IMR-90 (cell line): Measurements from ENCODE around the gene IL19. TPM values are rescaled to one million over a fixed set of nuclear protein-coding genes. Genes with fewer than 3 reads are reported as not detected.
"Not testable (repeated sequence)": the region's sequence is repeated elsewhere in the genome, so short reads cannot be mapped to it uniquely, and the experiment has no call there.

ENCODE experiments used
- ATAC-seq: fragments of 200-7000 bp; cut with Tn5 transposase; 2 replicates; pipeline ENCODE4 v1.9.1; 2020; ENCODE audit warnings: low read depth, mild to moderate bottlenecking, moderate library complexity
- BruUV-seq: library from RNA; stranded (reverse); fragments of 400-500 nt; replicated peaks from 2 replicates; lab custom pipeline; 2021; lab: Mats Ljungman, UMichigan
- CTCF ChIA-PET: fragments of 300-600 bp; formaldehyde crosslinking; extraction: SDS; loops from one replicate; lab custom pipeline; 2021; ENCODE audit warnings: antibody characterized with exemption; lab: Yijun Ruan, JAX
- POLR2A ChIA-PET: fragments of 300-600 bp; sonication (Branson Sonifier 250); formaldehyde crosslinking; loops from one replicate; lab custom pipeline; 2022; ENCODE audit warnings: antibody characterized with exemption; ENCODE audit not compliant: unreplicated experiment; lab: Charles Lee
- DNase-seq: peaks from one replicate; pipeline ENCODE4 v3.0.0; 2013
- H2AFZ ChIP-seq: replicated peaks from 2 replicates; pipeline ENCODE3; 2013; ENCODE audit warnings: low read length, mild to moderate bottlenecking; ENCODE audit not compliant: poor library complexity
- H2AK5ac ChIP-seq: 2 replicates; pipeline ENCODE4 v1.6.1; 2013; ENCODE audit warnings: low read depth, low read length, inconsistent platforms
- H2AK9ac ChIP-seq: replicated peaks from 2 replicates; pipeline ENCODE3; 2013; ENCODE audit warnings: mild to moderate bottlenecking, low read depth, low read length, moderate library complexity; ENCODE audit not compliant: poor library complexity
- H2BK120ac ChIP-seq: 2 replicates; pipeline ENCODE4 v1.6.1; 2013; ENCODE audit warnings: low read depth, low read length, inconsistent platforms
- H2BK15ac ChIP-seq: 3 replicates; pipeline ENCODE4 v1.6.1; 2013; ENCODE audit warnings: low read depth, low read length, inconsistent platforms
- H2BK20ac ChIP-seq: 2 replicates; pipeline ENCODE4 v1.6.1; 2013; ENCODE audit warnings: low read depth, mild to moderate bottlenecking, inconsistent platforms, low read length, moderate library complexity
- H2BK5ac ChIP-seq: 2 replicates; pipeline ENCODE4 v1.6.1; 2013; ENCODE audit warnings: mild to moderate bottlenecking, low read depth, low read length, inconsistent platforms; ENCODE audit not compliant: poor library complexity, severe bottlenecking
- H3K14ac ChIP-seq: replicated peaks from 2 replicates; pipeline ENCODE4 v1.6.1; 2013; ENCODE audit warnings: low read depth, low read length, inconsistent platforms
- H3K18ac ChIP-seq: 2 replicates; pipeline ENCODE4 v1.6.1; 2013; ENCODE audit warnings: low read depth, low read length, control low read depth
- H3K23ac ChIP-seq: 2 replicates; pipeline ENCODE4 v1.6.1; 2013; ENCODE audit warnings: low read depth, low read length, inconsistent platforms
- H3K27ac ChIP-seq: 2 replicates; pipeline ENCODE4 v1.5.1; 2013; ENCODE audit warnings: mild to moderate bottlenecking, control low read depth, low read length; ENCODE audit not compliant: insufficient read depth
- H3K27me3 ChIP-seq: 2 replicates; pipeline ENCODE4 v1.6.1; 2013; ENCODE audit warnings: low read length; ENCODE audit not compliant: control insufficient read depth, insufficient read depth
- H3K36me3 ChIP-seq: 2 replicates; pipeline ENCODE4 v1.6.1; 2013; ENCODE audit warnings: low read length, mixed read lengths; ENCODE audit not compliant: control insufficient read depth, insufficient read depth
- H3K4ac ChIP-seq: 2 replicates; pipeline ENCODE4 v1.6.1; 2013; ENCODE audit warnings: low read depth, low read length, inconsistent platforms
- H3K4me1 ChIP-seq: 2 replicates; pipeline ENCODE4 v1.6.1; 2013; ENCODE audit warnings: low read length, mixed read lengths; ENCODE audit not compliant: control insufficient read depth, insufficient read depth
- H3K4me2 ChIP-seq: 2 replicates; pipeline ENCODE4 v1.6.1; 2013; ENCODE audit warnings: low read depth, mild to moderate bottlenecking, control low read depth, low read length, moderate library complexity
- H3K4me3 ChIP-seq: 2 replicates; pipeline ENCODE4 v1.5.1; 2013; ENCODE audit warnings: low read depth, mild to moderate bottlenecking, control low read depth, low read length, moderate library complexity; ENCODE audit not compliant: insufficient read depth
- H3K56ac ChIP-seq: 2 replicates; pipeline ENCODE4 v1.6.1; 2013; ENCODE audit warnings: low read length, inconsistent platforms; ENCODE audit not compliant: insufficient read depth; ENCODE audit errors: extremely low read depth
- H3K79me1 ChIP-seq, 2 experiments: 2 replicates each; pipeline ENCODE4 v1.6.1; 2013; ENCODE audit warnings: low read length in 2 of 2, inconsistent platforms in 1 of 2, low read depth in 1 of 2
- H3K9ac ChIP-seq: 2 replicates; pipeline ENCODE4 v1.6.1; 2013; ENCODE audit warnings: low read depth, low read length, control low read depth
- H3K9me1 ChIP-seq: 2 replicates; pipeline ENCODE4 v1.6.1; 2013; ENCODE audit warnings: low read length, inconsistent platforms; ENCODE audit not compliant: insufficient read depth
- H3K9me3 ChIP-seq: 2 replicates; pipeline ENCODE4 v1.6.1; 2013; ENCODE audit warnings: low read length; ENCODE audit not compliant: control insufficient read depth, insufficient read depth
- H4K20me1 ChIP-seq: 2 replicates; pipeline ENCODE4 v1.6.1; 2013; ENCODE audit warnings: low read length, inconsistent platforms; ENCODE audit not compliant: insufficient read depth
- H4K5ac ChIP-seq: 2 replicates; pipeline ENCODE4 v1.6.1; 2013; ENCODE audit warnings: mild to moderate bottlenecking, low read depth, low read length, control low read depth
- H4K8ac ChIP-seq, 2 experiments: 2 replicates each; pipeline ENCODE4 v1.6.1; 2013; ENCODE audit warnings: low read depth in 2 of 2, low read length in 2 of 2, control low read depth in 1 of 2, inconsistent platforms in 1 of 2
- H4K91ac ChIP-seq: 2 replicates; pipeline ENCODE4 v1.6.1; 2013; ENCODE audit warnings: low read depth, low read length, inconsistent platforms; ENCODE audit not compliant: insufficient read depth
- CHD1 ChIP-seq: IDR thresholded peaks from 2 replicates; pipeline ENCODE4 v1.6.1; 2012; ENCODE audit warnings: low read depth, low read length, improper control_type of control experiment
- CTCF ChIP-seq: conservative IDR thresholded peaks from 2 replicates; pipeline ENCODE4 v1.5.1; 2012; ENCODE audit warnings: mild to moderate bottlenecking, low read depth, low read length, improper control_type of control experiment
- MAFK ChIP-seq: IDR thresholded peaks from 2 replicates; pipeline ENCODE4 v1.6.1; 2012; ENCODE audit warnings: low read depth, low read length, improper control_type of control experiment
- NFE2L2 ChIP-seq: fragments of 150-350 bp; IDR thresholded peaks from 2 replicates; pipeline ENCODE4 v1.6.1; 2016; ENCODE audit warnings: low read depth, mild to moderate bottlenecking, low read length
- RCOR1 ChIP-seq: IDR thresholded peaks from 2 replicates; pipeline ENCODE4 v1.6.1; 2012; ENCODE audit warnings: mild to moderate bottlenecking, low read length, improper control_type of control experiment; ENCODE audit not compliant: insufficient replicate concordance
- WGBS, 2 experiments: methylation state at CpG; one replicate each; pipeline versions ENCODE4 v1.1.5 to v1.1.7; 2013; ENCODE audit warnings: missing lambda C conversion rate in 2 of 2; ENCODE audit not compliant: insufficient read length in 1 of 2; ENCODE audit errors: extremely low coverage in 2 of 2; 5-methylcytosine and 5-hydroxymethylcytosine counted together
- dilution Hi-C: fragments of 300-500 bp; cut with HindIII; formaldehyde crosslinking; loops from one replicate; pipeline ENCODE4 v1.14.3; 2018; ENCODE audit warnings: low sequenced_read_pairs; ENCODE audit not compliant: unreplicated experiment
- in situ Hi-C: fragments of 300-500 bp; cut with MboI; formaldehyde crosslinking; loops from 3 replicates; pipeline ENCODE4 v1.14.3; 2019; ENCODE audit warnings: low sequenced_read_pairs, inconsistent platforms, mixed read lengths
- intact Hi-C: fragments of 100-400 bp; cut with micrococcal nuclease; formaldehyde crosslinking; loops from 2 replicates; pipeline ENCODE4 v1.10.0; 2022
- polyA plus RNA-seq, 3 experiments: library from polyadenylated mRNA; depleted of rRNA; stranded (reverse); fragments of >200 nt; gene quantifications; 2 replicates each; pipeline ENCODE4 v1.2.3, GENCODE V29; 2012; ENCODE audit warnings: low replicate concordance in 1 of 3
- total RNA-seq: library from RNA; depleted of rRNA; stranded (reverse); fragments of >200 nt; gene quantifications from 2 replicates; pipeline ENCODE4 v1.2.3, GENCODE V29; 2012

The IL19 gene
- total and polyA plus RNA-seq, 2 of the 4 experiments (the other 2 are of a cell fraction): not detected

DNA sequence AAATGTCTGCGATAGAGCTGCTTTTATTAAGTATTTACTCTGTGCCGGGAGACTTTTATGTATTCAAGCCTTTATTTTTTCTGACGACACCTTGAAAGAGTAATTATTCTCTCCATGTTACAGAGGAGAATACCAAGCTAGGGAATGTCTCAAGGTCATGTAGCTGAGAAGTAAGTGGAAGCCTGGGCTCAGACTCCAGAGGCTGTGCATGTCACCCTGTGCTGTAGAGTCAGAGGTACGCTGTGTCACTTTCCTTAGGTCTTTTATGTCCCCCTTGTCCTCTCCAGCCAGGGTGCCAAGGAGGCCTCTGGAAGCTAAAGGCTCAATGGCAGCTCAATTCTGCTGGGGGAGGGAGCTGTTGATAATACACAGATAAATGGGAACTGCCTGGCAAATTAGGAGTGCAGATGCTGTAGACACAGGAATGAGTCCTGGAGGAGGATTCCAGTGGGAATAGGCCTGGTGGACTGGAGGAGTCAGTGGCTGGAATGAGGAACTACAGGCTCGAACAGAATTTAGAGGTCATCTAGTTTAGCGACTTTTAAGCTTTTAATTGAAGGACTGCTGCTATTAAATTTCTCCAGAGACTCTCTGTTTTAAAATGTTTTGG, 9.3 kb upstream of the IL19 start:
- H3K18ac ChIP-seq: no peak overlapping the region
- H3K4me2 ChIP-seq: no peak overlapping the region
- no peak overlapping the region for H3K27ac ChIP-seq
- no peak overlapping the region for H2AK9ac ChIP-seq
- ChIA-PET POLR2A (no interaction called here), CTCF (interaction anchor here (0.8 to 2.2 kb wide), 2 partner anchors 8 to 25 kb away, joined by 3 to 5 read pairs; no protein-coding TSS in a partner anchor)
- H3K56ac ChIP-seq: no peak overlapping the region
- peaks cover 2% of the 10 kb centered on the region; the same call in 1 of the 2 replicates for H3K9me3 ChIP-seq
- intact Hi-C loops (no loop called here), dilution Hi-C loops (no loop called here), in situ Hi-C loops (no loop called here)
- no peak overlapping the region for H2AFZ ChIP-seq
- H4K20me1 ChIP-seq: no peaks in the 10 kb centered on the region
- H4K5ac ChIP-seq: no peak overlapping the region
- no peak overlapping the region for H2BK20ac ChIP-seq
- H3K9me1 ChIP-seq: no peaks in the 10 kb centered on the region
- ATAC-seq (no peak), DNase-seq (no peak)
- H4K91ac ChIP-seq: no peak overlapping the region
- no peaks in the 10 kb centered on the region for H3K79me1 ChIP-seq
- no peak overlapping the region for H2BK120ac ChIP-seq
- no peak overlapping the region for H2BK15ac ChIP-seq
- TF ChIP-seq CTCF: peak; percentile 21; the same call in 1 of the 2 replicates
- TF ChIP-seq CHD1: no peak
- TF ChIP-seq RCOR1: no peak
- no peak for TF ChIP-seq NFE2L2
- no peak for TF ChIP-seq MAFK
- no peak overlapping the region for H3K4ac ChIP-seq
- no TSS peak for BruUV-seq
- H3K23ac ChIP-seq: no peak overlapping the region
- H3K27me3 ChIP-seq: no peaks in the 10 kb centered on the region
- H3K36me3 ChIP-seq: no peaks in the 10 kb centered on the region
- no peaks in the 10 kb centered on the region for H3K4me1 ChIP-seq
- no peak overlapping the region for H2BK5ac ChIP-seq
- no peak overlapping the region for H3K4me3 ChIP-seq
- H2AK5ac ChIP-seq: no peak overlapping the region
- no peak overlapping the region for H3K14ac ChIP-seq
- H4K8ac ChIP-seq: no peak overlapping the region
- WGBS, 2 experiments: no CpG with 5 or more reads among the region's 6 CpGs
- H3K9ac ChIP-seq: no peak overlapping the region

- H3K56ac ChIP-seq, H2AK5ac ChIP-seq, H3K14ac ChIP-seq, H3K9me3 ChIP-seq, H3K18ac ChIP-seq, H3K9ac ChIP-seq, H4K20me1 ChIP-seq, ATAC-seq, H3K4me1 ChIP-seq, intact Hi-C loops, BruUV-seq, in situ Hi-C loops, H3K9me1 ChIP-seq, H3K27ac ChIP-seq, H4K5ac ChIP-seq, H3K4me3 ChIP-seq, H3K27me3 ChIP-seq, H3K4ac ChIP-seq, H2BK15ac ChIP-seq, H4K8ac ChIP-seq, H2BK20ac ChIP-seq, H4K91ac ChIP-seq, H2BK120ac ChIP-seq, DNase-seq, dilution Hi-C loops, H2BK5ac ChIP-seq, POLR2A ChIA-PET, H2AK9ac ChIP-seq, H3K4me2 ChIP-seq, H3K36me3 ChIP-seq, H3K79me1 ChIP-seq, H2AFZ ChIP-seq, H3K23ac ChIP-seq: not testable (repeated sequence)
- WGBS, 2 experiments: 100% methylated on average over 1 of the region's 12 CpGs; no CpG with 5 or more reads in 1 of the 2 experiments
- CTCF ChIA-PET: interaction anchor here (2.2 kb wide), 1 partner anchor 10 kb away, joined by 5 read pairs; no protein-coding TSS in a partner anchor
Measured at GRCh38 chr1:206762741-206763364, 7.7 kb upstream of the IL19 start.
